ENCODE data around the gene SHANK1.

SHANK1 gene

DNA sequence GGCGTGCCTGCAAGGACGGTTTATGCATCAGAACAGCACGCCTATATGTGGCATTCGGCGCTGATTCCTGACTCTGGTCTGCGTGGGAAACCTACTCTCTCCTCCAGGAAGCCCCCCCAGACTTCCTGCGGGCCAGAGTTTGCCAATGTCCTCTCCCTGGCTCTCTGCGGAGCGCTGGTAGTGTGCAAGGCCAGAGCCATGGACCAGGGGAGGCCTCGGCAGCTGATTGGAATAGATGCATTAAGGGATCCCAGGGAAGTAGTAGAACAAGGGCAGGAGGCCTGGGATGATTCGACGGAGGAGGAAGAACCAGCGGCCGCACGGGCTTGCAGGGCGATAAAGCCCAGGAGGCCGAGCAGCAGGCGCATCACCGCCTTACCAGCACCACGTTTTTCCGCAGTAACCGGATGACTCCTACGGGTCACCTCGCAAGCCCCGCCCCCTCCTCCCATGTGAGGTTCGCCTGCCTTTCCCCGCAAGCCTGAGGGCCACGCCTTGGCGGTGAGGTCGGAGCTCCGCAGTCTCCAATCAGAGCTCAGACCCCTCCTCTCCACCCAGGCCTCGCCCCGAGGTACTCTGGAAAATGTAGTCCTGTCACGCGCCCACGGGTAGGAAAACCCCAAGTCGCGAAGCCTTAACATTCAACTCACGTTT, 8.6 kb upstream of the SHANK1 start:
- peak; percentile 23 for DNase-seq (ENCODE audit: low read depth, low spot score)

DNA sequence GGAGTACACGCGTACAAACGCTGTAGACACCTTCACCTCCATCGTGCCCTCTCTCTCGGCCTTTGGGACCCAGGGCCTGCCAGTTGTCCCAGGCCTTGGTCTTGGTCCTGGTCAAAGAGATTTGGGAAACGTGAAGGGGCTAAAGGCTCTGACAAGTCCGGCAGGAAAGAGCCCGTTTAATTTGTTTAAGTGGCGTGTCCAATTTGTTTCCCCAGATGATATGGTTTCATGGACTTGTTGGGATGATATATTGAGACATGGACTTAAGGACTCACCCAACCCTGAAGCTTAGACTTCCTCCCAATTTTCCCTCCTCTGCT, 6.3 kb upstream of the SHANK1 start:
- DNase-seq (ENCODE audit: low read depth, low spot score): no peak

DNA sequence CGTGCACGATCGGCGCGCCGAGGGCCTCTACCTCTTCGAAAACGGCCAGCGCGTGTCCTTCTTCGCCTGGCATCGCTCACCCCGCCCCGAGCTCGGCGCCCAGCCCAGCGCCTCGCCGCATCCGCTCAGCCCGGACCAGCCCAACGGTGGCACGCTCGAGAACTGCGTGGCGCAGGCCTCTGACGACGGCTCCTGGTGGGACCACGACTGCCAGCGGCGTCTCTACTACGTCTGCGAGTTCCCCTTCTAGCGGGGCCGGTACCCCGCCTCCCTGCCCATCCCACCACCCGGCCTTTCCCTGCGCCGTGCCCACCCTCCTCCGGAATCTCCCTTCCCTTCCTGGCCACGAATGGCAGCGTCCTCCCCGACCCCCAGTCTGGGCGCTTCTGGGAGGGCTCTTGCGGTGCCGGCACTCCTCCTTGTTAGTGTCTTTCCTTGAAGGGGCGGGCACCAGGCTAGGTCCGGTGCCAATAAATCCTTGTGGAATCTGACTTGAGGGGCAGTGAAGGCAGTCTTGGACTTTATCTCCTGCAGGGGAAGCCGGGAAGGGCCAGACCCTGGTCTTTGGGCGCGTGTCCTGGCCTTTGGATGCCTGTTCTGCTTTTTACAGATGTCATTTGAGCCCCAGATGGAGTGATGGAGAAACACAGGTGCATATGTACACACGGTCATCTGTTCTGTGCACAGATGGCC, 5.8 kb upstream of the SHANK1 start:
- no peak for DNase-seq (ENCODE audit: low read depth, low spot score)

DNA sequence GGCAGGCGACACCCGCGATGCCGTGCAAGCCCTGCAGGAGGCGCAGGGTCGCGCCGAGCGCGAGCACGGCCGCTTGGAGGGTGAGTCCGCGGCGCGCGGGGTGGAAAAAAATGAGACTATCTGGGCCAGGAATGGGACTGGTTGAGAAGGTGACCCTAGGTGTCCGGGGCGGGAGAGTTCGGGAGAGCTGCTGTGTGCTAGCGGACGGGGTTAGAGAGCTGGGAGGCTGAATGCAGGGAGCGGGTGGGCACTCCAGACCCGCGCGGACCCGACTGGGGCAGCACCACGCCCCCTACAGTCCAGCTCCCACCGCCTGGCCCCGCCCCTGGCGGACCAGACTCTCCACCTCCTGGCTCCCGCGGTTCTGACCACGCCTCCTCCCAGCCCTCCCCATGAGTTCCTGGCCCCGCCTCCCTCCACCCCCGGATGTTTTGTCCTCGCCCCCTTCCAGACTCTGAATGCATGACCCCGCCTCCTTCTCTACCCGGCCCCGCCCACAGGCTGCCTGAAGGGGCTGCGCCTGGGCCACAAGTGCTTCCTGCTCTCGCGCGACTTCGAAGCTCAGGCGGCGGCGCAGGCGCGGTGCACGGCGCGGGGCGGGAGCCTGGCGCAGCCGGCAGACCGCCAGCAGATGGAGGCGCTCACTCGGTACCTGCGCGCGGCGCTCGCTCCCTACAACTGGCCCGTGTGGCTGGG, 5.1 kb upstream of the SHANK1 start:
- peak; percentile 72 for DNase-seq (ENCODE audit: low read depth, low spot score)

DNA sequence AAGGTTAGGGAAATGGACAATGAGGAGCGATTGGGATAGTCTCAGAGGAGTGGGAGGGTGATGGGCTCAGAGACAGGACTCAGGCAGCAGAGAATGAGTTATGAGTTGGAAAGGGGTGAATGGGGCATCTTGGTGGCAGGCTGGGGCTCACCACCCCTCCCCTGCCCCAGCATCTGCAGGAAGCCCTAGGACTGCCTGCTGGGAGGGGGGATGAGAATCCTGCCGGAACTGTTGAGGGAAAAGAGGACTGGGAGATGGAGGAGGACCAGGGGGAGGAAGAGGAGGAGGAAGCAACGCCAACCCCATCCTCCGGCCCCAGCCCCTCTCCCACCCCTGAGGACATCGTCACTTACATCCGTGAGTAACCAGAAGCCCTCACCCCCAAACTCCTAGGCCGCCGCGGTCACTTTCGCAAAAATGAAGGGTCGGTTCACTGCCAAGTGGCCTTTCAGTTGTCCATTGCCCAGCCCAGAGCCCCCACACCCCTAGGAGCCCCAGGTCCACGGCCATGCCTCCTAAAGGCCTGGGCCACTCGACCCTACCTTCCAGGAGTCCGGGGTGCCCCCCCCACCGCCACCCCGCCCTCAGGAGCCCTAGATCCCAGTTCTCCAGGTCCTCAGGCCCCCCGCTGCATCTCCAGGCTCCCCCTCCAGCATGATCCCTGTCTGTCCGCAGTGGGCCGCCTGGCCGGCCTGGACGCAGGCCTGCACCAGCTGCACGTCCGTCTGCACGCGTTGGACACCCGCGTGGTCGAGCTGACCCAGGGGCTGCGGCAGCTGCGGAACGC, 4.3 kb upstream of the SHANK1 start:
- no peak for DNase-seq (ENCODE audit: low read depth, low spot score)

DNA sequence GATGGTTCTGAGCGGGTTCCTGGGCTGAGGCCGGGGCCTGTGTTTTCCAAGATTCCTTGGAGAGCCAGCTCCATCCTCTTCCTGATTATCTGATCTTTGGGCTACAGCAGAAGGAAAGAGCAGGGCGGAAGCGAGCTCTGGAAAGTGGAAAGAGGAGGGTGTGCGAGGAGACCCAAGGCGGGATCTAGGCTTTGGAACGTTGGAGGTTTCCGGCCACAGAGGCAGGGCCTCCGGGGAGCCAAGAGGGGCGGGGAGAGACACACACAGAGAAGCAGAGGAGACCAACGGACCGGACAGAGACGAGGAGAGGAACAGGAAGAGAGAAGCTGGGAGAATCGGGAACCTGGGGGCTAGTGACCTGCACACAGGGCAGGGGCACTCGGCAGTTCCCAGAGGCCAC, 3.5 kb upstream of the SHANK1 start, which contains the start of gene CLEC11A:
Gene CLEC11A (plus strand): TSS at position 296 of the 400 bp plus-strand sequence. CDS start 162 bp downstream, outside the sequence.
- no peak for DNase-seq (ENCODE audit: low read depth, low spot score)

DNA sequence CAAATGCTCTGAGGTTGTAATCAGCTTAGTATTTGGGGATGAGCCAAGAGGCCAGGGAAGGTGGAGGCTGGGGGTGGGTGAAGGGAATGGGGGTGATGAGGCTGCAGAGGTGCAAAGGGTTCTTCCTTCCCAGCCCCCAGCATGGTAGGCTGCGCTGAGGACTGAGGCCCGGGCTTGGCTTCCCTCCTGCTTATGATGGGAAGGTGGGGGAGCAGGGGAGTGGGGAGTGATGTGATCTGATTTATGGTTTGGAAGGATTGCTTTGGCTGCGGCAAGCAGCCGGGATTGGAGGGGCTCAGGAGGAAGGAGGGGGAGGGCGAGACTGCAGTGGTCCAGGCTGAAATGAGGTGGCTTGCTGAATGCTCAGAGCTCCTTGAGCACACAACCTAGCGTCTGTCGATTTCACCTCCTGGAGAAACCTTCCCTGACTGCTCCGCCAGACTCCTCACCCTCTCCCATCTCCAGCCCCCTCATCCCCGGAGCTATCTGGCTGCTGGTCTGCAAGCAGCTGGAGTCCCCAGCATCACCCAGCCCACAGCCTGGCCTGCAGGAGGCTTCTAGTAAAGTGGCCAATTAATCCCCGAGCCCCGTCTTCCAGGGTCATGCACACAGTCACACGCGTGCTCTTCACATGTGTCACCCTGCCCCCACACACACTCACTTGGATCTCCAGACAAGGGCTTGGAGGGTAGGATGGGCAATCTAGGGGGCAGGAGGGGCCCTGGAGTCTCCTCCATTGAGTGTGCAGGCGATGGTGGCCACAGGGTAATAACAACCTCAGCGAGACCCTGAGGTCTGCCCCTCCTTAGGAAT, 2.8 kb upstream of the SHANK1 start:
- DNase-seq (ENCODE audit: low read depth, low spot score): no peak

DNA sequence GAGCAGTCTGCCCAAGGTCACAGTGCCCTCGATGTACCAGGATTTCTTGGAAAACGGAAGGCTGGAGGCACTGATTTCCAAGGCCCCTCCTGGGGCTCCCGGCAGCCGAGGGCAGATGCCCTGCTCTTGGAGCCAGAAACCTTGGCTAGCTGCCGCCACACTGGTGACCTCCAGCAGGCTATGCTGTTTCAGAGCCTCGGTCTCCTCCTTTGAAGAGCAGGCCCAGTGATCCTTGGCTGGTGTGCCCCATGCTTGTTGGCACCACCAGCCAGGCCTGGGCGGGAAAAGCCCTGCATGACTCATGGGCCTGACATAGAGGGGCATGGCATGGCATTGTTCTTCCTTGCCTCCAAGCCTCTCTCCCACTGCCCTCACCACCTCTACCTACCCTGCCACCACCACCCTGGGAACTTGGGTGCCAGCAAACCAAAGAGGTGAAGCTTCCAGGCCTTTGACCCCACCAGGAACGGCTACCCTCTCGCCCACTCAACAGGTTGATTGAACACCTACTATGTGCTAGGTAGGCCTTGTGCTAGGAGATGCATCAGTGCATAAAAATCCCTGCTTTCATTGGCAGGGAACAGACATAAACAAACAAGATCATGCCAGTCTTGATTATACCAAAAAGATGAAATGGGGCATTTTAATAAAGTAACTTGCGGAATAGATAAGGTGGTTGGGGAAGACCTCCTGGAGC, 2.0 kb upstream of the SHANK1 start:
- no peak for DNase-seq (ENCODE audit: low read depth, low spot score)

DNA sequence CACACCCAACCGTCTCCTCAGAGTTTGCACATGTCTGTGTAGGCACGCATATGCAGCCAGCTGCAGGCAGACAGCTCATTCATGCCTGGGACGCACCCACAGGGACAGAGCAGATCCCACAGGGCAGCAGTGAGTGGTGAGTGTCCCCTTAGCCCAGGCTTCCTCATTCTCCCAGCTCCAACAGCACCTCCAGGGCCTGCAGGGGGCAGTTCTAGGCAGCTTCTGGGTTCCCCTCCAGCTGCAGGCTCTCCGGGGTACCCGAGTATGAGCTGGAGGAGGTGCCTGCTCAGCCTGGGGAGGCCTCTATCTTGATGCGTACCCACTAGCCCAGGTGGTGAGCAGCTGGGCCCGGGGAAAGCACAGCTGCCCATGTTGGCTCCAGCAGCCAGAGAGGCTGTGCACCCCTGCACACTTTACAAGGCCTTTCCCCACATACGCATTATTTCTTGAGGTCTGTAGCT, 1.3 kb upstream of the SHANK1 start:
- DNase-seq (ENCODE audit: low read depth, low spot score): no peak

GRCh38 chr19:50720181-50720920, 749 bp upstream of the SHANK1 start:
- DNase-seq (ENCODE audit: low read depth, low spot score): no peak

DNA sequence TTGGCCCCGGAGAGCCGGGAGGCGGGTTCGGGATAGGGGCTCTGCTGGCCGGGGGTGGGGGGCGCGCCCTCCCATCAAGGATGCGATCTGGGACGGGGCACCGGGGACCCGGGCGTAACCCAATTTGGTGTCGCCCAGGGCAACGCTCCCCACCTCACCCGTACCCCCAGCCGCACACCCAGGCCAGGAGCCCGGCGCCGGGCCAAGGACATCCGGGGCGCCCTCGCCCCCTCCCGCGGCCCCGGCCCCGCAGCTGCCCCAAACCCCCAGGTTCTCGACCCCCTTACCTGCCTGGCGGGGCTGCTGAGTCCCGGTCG, 525 bp downstream of the SHANK1 start:
- DNase-seq (ENCODE audit: low read depth, low spot score): no peak

- DNase-seq (ENCODE audit: low read depth, low spot score): no peak
Measured at GRCh38 chr19:50718255-50719118, 1.1 kb downstream of the SHANK1 start.

DNA sequence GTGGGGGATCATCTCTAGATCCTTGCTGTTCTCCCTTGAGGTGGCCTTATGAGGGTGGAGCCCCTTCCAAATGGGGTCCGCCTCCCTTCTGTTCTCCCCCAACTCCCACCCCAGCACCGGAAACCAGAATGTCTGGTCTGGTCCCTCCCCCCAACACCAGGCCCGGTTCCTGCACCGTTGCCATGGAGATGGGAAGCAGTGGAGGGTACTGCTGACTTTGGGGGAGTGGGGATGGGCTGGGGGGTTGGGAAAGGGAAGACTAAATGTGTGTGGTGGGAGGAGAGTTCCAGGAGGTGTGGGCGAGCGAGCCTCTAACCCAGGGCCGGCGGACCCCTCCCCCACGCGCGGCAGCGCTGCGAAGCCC, 1.7 kb downstream of the SHANK1 start:
- DNase-seq (ENCODE audit: low read depth, low spot score): no peak

- DNase-seq (ENCODE audit: low read depth, low spot score): no peak
Measured at GRCh38 chr19:50717026-50717723, 2.4 kb downstream of the SHANK1 start.

GRCh38 chr19:50716178-50717025, 3.2 kb downstream of the SHANK1 start:
- no peak for DNase-seq (ENCODE audit: low read depth, low spot score)

DNA sequence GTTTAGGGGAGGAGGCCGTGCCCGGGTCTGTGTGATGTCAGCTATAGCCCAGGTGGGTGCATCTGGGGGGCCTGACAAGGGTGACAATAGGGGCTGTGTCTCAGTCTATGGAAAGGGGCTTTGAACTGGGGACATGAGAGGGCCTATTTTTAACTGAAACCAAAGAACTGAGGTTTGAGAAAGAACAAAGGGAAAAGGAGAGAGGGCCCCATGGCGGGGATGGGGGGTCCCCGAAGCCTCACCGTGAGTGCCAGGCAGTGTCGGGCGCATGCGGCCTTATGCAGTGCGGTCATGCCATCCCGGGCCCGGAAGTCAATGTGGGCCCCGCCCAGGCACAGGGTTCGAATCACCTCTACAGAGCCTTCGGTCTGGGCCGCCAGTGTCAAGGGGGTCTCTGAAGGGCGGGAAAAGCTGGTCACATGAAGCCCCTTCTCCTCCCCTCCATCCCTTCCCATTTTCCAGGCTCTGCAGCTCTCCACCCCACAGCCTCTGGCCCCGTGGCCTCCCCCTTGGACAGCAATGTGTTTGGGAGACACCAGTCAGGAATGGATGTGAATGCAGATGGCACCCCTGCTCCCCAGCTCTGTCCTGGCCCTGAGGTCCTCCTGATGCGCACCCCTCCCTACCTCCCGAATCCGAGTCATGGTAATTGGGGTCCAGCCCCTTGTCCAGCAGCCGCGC, 5.9 kb downstream of the SHANK1 start:
- DNase-seq (ENCODE audit: low read depth, low spot score): no peak

DNA sequence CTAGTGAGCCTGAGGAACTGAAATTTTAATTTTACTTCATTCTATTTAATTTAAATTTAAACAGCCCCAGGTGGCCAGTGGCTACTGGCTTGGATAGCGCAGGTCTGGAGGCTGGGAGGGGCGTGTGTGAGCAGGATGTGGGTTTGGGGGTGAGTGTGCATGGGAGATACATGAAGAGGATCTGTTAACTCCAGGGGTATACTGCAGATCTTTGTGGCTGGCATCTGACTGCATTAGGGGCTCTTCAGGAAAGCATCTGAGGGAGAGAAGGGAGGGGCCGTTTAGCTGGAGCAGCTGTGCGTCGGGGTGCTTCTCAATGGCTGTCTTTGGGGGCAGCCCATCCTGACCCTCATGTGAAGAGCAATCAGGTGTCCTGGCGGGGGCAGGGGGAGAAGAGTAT, 6.8 kb downstream of the SHANK1 start:
- DNase-seq (ENCODE audit: low read depth, low spot score): no peak
